Measurements from ENCODE around the gene TENM4. TPM values are rescaled to one million over a fixed set of nuclear protein-coding genes. Genes with fewer than 3 reads are reported as not detected.

TENM4 gene
- total RNA-seq, 1 donor, result 10.4 TPM

- no peak for DNase-seq (ENCODE audit: low read depth)
- H3K4me3 ChIP-seq (ENCODE audit: low read depth, low read length), result no peak overlapping the region
- no peak for TF ChIP-seq CTCF (IDR thresholded peaks at IDR 0.05; ENCODE audit: insufficient read depth, low read depth, low read length)
These were observed 630.2 kb downstream of the TENM4 start for GRCh38 chr11:78810559-78811009.

DNA sequence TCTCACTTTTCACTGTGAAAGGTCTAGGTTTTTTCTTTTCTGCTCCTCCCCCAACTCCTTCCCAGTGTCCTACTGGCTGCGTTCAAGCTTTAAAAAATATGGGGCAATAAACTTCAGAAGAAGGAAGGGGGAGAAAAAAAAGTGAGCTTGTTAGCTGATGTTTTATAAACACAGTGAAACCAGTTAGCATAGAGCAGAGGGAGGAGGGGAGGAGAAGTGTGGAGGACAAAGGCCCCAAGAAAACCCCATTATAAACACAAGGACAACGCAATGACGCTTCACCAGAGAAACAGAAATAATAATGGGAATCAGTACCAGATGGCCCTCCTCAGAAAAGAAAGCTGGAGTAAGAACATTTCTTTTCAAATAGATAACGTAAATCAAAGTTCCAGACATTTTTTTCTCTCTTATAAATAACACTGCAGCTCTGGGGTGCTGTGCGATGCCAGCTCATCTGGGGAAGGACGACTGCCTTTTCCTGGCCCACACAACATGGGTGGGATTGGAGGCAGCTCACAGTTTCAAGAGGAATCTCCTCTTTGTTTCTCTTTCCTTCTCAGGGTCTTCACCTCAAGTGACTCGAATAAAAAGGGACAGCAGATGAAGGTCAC lies 630.8 kb downstream of the TENM4 start:
- no peak for TF ChIP-seq CTCF (IDR thresholded peaks at IDR 0.05; ENCODE audit: insufficient read depth, low read depth, low read length)
- H3K4me3 ChIP-seq (ENCODE audit: low read depth, low read length), result no peak overlapping the region
- DNase-seq (ENCODE audit: low read depth), result peak; percentile 79

DNA sequence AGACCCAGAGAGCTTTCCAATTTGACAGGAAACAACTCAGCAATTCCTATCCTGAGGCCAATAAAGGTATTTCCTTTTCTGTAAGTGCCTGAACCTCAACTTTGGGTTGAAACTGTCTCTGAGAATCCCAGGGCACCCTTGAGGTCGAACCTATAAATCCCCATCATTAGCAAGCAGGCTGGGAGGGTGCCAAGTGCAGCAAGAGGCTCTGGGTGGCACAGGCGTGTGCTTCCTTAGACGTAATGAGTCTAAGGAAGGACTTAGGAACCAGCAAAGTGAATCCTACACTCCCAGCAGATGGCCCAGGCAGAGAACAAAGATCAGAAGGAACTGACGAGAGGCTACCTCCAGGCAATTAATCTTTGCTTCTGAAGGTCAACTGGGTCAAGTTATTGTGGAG lies 631.9 kb downstream of the TENM4 start:
- DNase-seq (ENCODE audit: low read depth), result no peak
- TF ChIP-seq CTCF (IDR thresholded peaks at IDR 0.05; ENCODE audit: insufficient read depth, low read depth, low read length), result no peak
- H3K4me3 ChIP-seq (ENCODE audit: low read depth, low read length), result no peak overlapping the region

DNA sequence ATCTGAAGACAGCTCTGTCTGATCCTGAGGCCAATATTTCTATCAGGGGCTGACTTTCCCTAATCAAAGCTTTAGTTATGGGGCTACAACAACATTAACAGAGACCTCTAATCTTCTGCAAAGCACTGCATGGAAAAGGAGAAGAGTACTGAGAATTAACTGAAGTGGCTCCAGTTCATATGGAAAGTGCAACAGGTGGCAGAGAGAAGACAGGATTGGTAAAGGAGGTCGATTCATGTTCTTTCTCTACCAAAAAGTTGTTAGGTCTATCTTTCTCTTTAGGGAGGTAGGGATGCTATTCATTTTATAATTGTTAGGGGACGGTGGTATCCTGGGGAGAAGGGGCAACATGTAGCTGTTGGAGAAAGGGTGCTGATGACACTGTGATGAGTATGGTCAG lies 633.5 kb downstream of the TENM4 start:
- no peak for TF ChIP-seq CTCF (IDR thresholded peaks at IDR 0.05; ENCODE audit: insufficient read depth, low read depth, low read length)

GRCh38 chr11:78806214-78807004 lies 634.4 kb downstream of the TENM4 start:
- DNase-seq (ENCODE audit: low read depth), result no peak

More for the DNA sequence above, 633.5 kb downstream of the TENM4 start:
- H3K4me3 ChIP-seq (ENCODE audit: low read depth, low read length), result no peak overlapping the region
- DNase-seq (ENCODE audit: low read depth), result no peak

GRCh38 chr11:78804991-78805390 lies 635.8 kb downstream of the TENM4 start:
- DNase-seq (ENCODE audit: low read depth), result no peak
- H3K4me3 ChIP-seq (ENCODE audit: low read depth, low read length), result no peak overlapping the region
- no peak for TF ChIP-seq CTCF (IDR thresholded peaks at IDR 0.05; ENCODE audit: insufficient read depth, low read depth, low read length)

More at GRCh38 chr11:78806214-78807004, 634.4 kb downstream of the TENM4 start:
- H3K4me3 ChIP-seq (ENCODE audit: low read depth, low read length), result no peak overlapping the region
- TF ChIP-seq CTCF (IDR thresholded peaks at IDR 0.05; ENCODE audit: insufficient read depth, low read depth, low read length), result no peak
